GM21717 (cell line): ENCODE data around the gene GART.
A peak's percentile ranks its signal among the peaks of the same experiment; 100 is the strongest.
"Not testable (repeated sequence)": the region's sequence is repeated elsewhere in the genome, so short reads cannot be mapped to it uniquely, and the experiment has no call there.

Experiments used
- ATAC-seq: cut with Tn5 transposase; IDR thresholded peaks from one replicate; pipeline ENCODE4 v1.9.1; 2021; ENCODE audit warnings: mild to moderate bottlenecking, moderate library complexity; ENCODE audit not compliant: unreplicated experiment

GART gene

DNA sequence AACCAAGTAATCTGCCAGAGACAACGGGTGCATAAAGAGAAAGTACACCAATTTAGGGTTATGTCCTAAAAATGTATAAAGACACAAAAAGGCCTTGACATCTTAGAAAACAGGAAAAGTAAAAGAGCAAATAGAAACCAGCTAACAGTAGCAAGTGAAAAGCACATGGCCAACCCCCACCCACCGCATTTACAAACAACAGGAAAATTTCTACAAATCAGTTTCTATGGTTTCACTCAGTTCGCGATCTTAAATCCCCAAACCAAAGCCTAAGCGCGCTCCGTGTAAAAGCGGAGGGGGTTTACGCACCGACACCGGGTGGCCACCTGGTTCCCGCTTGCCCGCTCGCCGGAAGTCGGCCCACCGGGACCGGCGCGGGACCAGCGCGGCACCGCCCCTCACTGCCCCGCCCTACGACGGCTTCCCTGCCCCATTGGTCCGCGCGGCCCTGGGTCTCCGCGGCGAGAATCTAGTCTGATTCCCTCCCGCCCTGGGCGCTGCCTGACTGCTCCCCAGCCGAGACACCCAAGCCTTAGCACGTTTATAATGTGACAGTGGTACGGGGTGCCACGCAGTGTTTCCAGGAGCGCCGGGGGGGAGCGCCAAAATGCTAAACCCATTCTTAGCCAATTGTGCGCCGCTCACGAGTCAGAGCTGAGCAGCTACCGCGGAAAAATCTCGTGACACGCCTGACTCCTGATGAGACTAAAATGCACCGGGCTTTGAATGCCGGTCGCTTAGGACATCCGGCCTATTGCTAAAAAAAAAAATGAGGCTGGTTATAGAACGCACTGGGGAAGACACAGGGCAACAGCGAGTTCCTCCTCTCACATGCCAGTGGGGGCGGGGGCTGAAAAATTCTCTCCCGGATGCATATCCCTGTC is at the start of gene GART:
TSS of gene GART (minus strand) at position 362 of the 884 bp plus-strand sequence. CDS start 2,802 bp downstream, outside the sequence.
- ATAC-seq = peak; percentile 44

- peak; percentile 81 for ATAC-seq
Observed at GRCh38 chr21:33588485-33589335, 46.8 kb upstream of the GART start, which contains the start of gene DONSON. Gene DONSON (minus strand): TSS chr21:33588684. CDS start chr21:33588641, 43 bp downstream.

GRCh38 chr21:33587792-33588484 is 46.0 kb upstream of the GART start:
- ATAC-seq = peak; percentile 47

GRCh38 chr21:33586927-33587326 is 45.0 kb upstream of the GART start:
- ATAC-seq = no peak

DNA sequence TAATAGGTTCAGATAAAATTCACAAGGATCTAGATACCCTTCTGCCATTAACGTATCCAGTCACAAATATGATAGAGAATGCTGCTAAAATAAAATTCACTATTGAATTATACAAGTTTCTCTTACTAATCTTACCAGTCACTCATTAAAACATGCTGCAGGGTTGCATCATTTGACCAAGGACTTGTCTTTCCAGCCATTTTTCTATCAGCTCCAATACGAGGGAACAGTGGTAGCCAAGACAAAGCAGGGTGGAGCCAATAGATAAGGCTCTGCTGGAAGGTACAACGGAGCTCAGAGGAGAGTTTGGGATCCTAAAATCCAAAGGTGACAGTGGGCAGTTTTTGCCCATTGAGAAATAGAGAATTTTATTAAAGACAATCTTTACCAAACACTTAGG is 42.5 kb upstream of the GART start:
- no peak for ATAC-seq

DNA sequence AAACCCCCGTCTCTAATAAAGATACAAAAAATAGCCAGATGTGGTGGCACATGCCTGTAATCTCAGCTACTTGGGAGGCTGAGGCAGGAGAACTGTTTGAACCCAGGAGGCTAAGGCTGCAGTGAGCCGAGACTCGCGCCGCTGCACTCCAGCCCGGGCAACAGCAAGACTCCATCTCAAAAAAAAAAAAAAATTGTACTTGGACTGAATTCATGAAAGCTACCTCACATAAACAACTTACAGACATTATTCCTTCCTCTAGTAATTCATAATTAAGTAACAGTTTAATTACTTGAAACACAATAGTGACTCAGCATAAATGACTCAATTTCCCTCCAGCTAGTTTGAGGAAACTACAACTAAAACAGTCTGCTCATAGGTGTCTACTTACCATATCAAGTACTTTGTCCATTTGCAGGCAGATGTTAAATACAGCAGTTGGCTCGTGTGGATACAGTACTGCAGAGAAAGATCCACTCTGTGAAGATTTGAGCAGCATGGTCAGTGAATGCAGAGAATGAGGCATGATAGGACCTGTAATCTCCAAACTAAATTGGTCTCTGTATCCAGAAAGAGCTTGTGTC is 37.1 kb upstream of the GART start:
- no peak for ATAC-seq

DNA sequence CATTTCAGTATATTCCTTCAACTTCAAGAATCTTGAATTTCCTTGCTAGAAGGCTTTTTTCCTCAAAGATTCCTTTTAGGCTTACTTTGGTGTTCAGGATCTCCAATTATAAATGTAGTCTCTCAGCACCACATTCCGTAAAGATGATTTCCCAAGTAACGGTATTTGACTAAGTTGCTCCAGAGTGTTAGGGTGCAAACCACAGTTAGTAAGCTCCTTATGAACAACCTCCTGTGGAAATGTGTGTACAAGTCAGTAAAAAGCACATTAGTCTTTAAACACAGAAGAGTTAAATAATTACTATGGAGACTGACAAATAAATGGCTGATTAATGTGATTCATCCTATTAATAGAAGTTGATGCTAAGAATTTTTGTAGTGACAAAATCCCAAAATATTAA is 36.3 kb upstream of the GART start:
- ATAC-seq = no peak

- ATAC-seq = not testable (repeated sequence)
Observed at GRCh38 chr21:33576741-33577141, 34.8 kb upstream of the GART start.

DNA sequence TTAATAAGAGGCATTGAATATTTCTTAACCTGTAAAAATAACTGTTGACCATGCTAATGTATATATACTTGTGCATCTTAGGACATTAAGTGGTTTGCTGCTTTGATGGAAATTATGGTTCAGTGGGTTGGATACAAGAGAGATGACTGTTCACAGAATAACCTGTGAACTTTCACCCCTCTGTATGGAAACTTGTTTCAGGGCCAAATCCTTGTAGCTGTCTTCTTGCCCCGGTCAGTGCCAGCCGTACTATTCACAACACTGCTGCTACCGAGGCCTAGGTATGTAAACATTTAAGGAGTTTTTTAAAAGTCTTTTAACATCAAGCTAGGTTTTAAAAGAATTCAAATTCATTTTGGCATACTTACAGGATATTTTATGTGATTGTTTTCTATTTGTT is 30.4 kb upstream of the GART start:
- ATAC-seq = no peak

GRCh38 chr21:33569991-33570390 is 28.1 kb upstream of the GART start:
- ATAC-seq = no peak

DNA sequence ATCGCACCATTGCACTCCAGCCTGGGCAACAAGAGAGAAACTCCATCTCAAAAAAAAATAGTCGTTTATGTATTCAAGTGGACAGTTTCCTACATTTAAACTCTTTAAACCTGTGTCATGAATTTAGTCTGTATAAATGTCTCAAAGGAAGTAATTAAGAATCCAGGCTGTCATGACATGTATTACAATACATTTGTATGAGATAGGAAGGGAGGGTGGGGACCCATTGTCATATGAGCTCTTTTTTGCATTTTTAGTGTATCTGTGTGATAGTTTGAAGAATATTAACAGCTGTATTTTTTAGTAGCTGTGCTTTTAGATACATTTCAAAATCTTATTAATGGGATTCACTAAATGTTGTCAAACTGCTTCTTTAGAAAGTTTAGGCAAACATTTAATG is 26.5 kb upstream of the GART start:
- no peak for ATAC-seq

DNA sequence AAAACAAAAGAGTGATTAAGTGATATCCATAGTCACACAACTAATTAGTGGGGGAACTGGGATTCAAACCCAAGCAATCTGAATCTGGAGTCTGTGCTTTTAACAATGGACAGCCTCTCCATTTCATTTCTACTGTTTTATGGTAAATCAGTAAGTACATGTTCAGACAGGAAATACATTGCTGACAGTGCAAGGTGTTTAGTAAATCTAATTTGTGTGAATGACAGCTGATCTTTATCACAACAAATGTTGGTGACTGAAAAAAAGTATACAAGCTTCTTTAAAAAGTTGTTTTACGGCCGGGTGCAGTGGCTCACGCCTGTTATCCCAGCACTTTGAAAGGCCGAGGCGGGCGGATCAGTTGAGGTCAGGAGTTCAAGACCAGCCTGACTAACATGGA is 26.0 kb upstream of the GART start:
- no peak for ATAC-seq

- ATAC-seq = no peak
Observed at GRCh38 chr21:33566514-33566913, 24.6 kb upstream of the GART start.

- ATAC-seq = no peak
Observed at GRCh38 chr21:33562389-33562788, 20.5 kb upstream of the GART start.

DNA sequence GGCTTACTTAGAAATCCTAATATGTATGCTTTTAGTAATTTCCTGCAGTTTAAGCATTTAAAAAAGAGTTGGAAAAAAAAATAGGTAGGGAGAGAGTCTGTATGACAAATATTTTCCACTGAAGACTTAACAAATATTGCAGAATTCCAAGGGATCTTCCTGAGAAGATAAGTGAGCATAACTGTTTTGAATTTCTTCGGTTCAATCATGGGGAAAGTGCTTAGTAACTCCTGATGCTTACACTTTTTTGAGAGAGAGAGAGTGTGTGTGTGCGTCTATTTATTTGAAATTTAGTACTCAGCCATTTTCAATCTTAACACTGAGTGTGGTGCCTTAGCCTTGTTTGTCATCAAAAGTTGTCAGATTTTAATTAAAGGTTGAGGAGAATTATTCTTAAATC is 19.5 kb upstream of the GART start:
- no peak for ATAC-seq

GRCh38 chr21:33560965-33561364 is 19.0 kb upstream of the GART start:
- no peak for ATAC-seq

DNA sequence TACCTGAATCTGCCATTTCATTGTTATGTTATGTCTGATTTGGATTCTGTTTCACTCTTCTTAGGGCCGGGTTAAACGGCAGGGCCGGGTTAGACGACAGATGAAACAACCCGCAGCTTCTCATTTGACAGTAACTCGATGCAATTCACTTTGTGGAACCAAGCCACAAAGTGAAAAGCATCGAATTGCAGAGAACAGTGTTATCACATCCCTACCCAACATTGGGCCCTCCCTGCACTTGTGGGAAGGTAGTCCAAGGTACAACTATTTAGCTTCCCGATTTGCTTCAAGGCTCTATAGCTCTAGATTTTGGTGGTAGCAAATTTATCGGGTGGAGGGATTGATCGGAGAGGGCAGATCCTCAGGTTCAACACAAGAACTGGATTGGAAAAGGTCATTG is 17.9 kb upstream of the GART start:
- no peak for ATAC-seq

- ATAC-seq = no peak
Observed at GRCh38 chr21:33558777-33559421, 17.0 kb upstream of the GART start.

GRCh38 chr21:33557447-33557846 is 15.5 kb upstream of the GART start:
- no peak for ATAC-seq

- ATAC-seq = no peak
Observed at GRCh38 chr21:33554982-33555344, 13.0 kb upstream of the GART start.
